ENCODE measurements around the gene SSX5.
"Not testable (repeated sequence)": the region's sequence is repeated elsewhere in the genome, so short reads cannot be mapped to it uniquely, and the experiment has no call there.

The SSX5 gene, protein sequence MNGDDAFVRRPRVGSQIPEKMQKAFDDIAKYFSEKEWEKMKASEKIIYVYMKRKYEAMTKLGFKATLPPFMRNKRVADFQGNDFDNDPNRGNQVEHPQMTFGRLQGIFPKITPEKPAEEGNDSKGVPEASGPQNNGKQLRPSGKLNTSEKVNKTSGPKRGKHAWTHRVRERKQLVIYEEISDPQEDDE

DNA sequence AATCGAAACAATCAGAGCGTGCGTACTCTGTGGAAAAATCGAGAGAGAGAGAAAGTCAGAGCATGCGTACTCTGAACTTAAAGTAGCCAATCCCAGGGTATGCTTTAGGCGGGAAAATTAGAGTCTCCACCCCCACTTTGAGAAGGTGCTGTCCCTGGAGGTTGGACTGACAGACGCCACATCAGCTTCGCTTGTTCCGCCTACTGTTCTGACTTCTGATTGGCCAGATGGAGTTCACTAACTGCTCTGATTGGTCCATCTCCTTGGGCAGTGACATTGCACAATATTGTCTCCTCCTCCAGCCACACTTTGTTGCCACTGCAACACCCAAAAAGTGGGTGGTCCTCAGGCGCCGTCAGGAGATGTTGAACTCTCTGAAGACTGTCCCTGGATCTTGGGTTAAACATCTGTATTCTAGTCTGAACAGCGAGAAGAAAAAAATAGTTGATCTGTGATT lies at the start of gene SSX5:
Gene SSX5, minus strand, starts transcription at position 51 of the 457 bp plus-strand sequence. CDS start 1,437 bp downstream, outside the sequence.
- no peak for DNase-seq (ENCODE audit: low spot score in 2 of 2)
- H3K36me3 Mint-ChIP-seq, result no peaks in the 10 kb centered on the region
- no peaks in the 10 kb centered on the region for H3K9me3 Mint-ChIP-seq
- H3K4me3 Mint-ChIP-seq, result no peak within 1 kb of the TSS
- no peaks in the 10 kb centered on the region for H3K4me1 Mint-ChIP-seq
- H3K27ac Mint-ChIP-seq, result no peak within 1 kb of the TSS
- no peak for ATAC-seq

DNA sequence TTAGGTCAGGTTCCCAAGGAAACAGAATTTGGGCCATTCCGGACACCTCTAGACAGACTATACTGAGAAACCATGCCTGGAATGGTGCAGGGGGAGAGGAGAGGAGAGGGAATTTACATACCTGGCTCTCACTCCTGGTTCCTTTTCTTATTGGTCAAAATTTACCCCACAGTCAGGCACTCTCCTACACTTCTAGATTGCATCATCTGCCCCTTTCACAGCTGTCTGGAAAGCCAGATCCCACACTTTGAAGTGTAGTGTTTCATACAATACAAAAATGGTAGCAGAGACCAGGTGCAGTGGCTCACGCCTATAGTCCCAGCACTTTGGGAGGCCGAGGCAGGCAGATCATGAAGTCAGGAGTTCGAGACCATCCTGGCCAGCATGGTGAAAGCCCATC lies 27.6 kb upstream of the SSX5 start:
- ATAC-seq; H3K9me3 Mint-ChIP-seq; DNase-seq (ENCODE audit: low spot score in 2 of 2); H3K36me3 Mint-ChIP-seq; H3K27ac Mint-ChIP-seq; H3K4me1 Mint-ChIP-seq; H3K4me3 Mint-ChIP-seq: not testable (repeated sequence)

DNA sequence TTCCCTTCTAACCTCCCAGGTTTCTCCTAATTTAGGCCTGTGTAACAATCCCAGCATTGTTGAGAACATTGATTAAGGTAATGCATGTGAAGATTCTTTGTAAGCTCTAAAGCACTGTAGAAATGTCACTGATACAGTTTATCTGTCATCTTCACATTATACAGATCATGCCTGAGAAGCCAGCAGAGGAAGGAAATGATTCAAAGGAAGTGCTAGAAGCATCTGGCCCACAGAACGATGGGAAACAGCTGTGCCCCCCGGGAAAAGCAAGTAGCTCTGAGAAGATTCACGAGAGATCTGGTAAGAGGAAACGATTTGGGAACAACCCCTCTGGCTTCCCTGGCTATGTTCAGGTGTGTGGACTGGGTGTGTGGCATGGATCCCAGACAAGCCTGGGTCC lies 17.7 kb upstream of the SSX5 start:
- not testable (repeated sequence) for H3K9me3 Mint-ChIP-seq, H3K27ac Mint-ChIP-seq, H3K36me3 Mint-ChIP-seq

DNA sequence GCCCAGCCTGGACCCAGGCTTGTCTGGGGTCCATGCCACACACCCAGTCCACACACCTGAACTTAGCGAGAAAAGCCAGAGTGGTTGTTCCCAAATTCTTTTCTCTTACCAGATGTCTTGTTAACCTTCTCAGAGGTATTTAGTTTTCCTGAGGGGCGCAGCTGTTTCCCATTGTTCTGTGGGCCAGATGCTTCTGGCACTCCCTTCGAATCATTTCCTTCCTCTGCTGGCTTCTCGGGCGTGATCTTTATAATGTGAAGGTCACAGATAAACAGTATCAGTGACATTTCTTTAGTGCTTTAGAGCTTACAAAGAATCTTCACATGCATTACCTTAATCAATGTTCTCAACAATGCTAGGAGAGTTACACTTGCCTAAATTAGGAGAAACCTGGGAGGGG lies 6.6 kb downstream of the SSX5 start:
- not testable (repeated sequence) for H3K4me1 Mint-ChIP-seq, ATAC-seq

More for the DNA sequence above, 17.7 kb upstream of the SSX5 start:
- not testable (repeated sequence) for H3K4me3 Mint-ChIP-seq; ATAC-seq; DNase-seq (ENCODE audit: low spot score in 2 of 2)
- peaks cover 11% of the 10 kb centered on the region for H3K4me1 Mint-ChIP-seq

DNA sequence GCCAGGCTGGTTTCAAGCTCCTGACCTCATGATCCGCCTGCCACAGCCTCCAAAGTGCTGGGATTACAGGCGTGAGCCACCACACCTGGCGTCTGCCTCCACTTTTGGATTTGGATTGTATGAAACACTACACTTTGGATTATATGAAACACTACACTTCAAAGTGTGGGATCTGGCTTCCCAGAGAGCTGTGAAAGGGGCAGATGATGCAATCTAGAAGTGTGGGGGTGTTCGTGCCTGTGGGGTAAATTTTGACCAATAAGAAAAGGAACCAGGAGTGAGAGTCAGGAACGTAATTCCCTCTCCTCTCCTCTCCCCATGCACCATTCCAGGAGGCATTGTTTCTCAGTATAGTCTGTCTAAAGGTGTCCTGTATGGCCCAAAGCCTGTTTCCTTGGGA lies 14.7 kb downstream of the SSX5 start:
- H3K4me1 Mint-ChIP-seq; DNase-seq (ENCODE audit: low spot score in 2 of 2); ATAC-seq; H3K36me3 Mint-ChIP-seq; H3K4me3 Mint-ChIP-seq; H3K9me3 Mint-ChIP-seq; H3K27ac Mint-ChIP-seq: not testable (repeated sequence)

More for the DNA sequence above, 6.6 kb downstream of the SSX5 start:
- H3K27ac Mint-ChIP-seq; H3K4me3 Mint-ChIP-seq; H3K36me3 Mint-ChIP-seq; DNase-seq (ENCODE audit: low spot score in 2 of 2); H3K9me3 Mint-ChIP-seq: not testable (repeated sequence)

DNA sequence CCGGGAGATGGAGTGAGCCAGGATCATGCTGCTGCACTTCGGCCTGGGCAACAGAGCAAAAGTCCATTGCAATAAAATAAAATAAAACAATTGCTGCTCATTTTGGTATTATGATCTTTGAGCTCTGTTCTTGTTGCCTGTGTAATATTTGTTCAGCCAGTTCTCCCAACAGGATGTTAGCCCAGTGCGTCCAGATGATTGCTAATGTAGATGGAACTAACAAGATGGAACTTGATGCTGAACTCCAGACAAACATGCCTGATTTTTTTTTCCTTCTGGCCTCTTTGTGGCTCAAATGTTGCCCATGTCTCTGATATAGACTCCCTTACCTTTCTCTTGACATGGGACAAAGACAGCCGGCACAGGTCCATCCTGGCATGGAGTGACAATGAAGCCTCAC lies 15.8 kb downstream of the SSX5 start:
- Mint-ChIP-seq H3K4me1 (no peaks in the 10 kb centered on the region), H3K9me3 (no peaks in the 10 kb centered on the region), H3K36me3 (no peaks in the 10 kb centered on the region), H3K27ac (no peak overlapping the region), H3K4me3 (no peak overlapping the region)
- ATAC-seq, result no peak
- no peak for DNase-seq (ENCODE audit: low spot score in 2 of 2)

DNA sequence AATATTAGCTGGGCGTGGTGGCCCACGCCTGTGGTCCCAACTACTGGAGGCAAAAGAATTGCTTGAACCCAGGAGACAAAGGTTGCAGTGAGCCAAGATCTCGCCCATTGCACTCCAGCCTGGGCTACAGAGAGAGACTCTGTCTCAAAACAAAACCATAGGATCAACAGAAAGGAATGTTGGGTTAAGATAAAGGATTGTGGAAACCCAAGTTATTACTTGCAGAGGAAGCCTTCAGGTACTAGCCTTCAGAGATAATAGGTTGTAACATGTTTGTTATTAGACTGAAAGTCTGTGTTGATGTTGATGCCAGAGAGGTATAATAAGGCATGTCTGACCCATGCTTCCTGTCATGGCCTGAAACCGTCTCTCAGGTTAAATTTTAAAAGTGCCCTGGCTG lies 16.9 kb downstream of the SSX5 start:
- H3K9me3 Mint-ChIP-seq, result no peaks in the 10 kb centered on the region
- H3K4me3 Mint-ChIP-seq, result no peak overlapping the region
- DNase-seq (ENCODE audit: low spot score in 2 of 2), result no peak
- no peak for ATAC-seq
- no peaks in the 10 kb centered on the region for H3K36me3 Mint-ChIP-seq
- H3K4me1 Mint-ChIP-seq, result no peaks in the 10 kb centered on the region
- no peak overlapping the region for H3K27ac Mint-ChIP-seq

DNA sequence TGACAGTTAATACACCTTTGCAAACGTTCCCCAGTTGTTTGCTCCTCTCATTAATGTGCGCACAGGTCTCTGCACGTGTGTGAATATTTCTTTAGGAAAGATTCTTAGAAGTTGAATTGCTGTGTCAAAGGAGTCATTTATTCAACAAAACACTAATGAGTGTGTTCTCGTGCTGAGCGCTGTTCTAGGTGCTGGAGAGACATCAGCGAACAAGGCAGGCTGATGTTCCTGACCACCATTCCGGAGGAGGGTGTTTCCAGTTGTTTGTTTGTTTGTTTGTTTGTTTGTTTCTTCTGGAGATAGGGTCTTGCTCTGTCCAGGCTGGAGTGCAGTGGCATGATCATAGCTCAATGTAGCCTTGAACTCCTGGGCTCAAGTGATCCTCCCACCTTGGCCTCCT lies 30.3 kb downstream of the SSX5 start:
- not testable (repeated sequence) for H3K9me3 Mint-ChIP-seq; H3K4me3 Mint-ChIP-seq; H3K27ac Mint-ChIP-seq; DNase-seq (ENCODE audit: low spot score in 2 of 2); H3K36me3 Mint-ChIP-seq; ATAC-seq; H3K4me1 Mint-ChIP-seq

DNA sequence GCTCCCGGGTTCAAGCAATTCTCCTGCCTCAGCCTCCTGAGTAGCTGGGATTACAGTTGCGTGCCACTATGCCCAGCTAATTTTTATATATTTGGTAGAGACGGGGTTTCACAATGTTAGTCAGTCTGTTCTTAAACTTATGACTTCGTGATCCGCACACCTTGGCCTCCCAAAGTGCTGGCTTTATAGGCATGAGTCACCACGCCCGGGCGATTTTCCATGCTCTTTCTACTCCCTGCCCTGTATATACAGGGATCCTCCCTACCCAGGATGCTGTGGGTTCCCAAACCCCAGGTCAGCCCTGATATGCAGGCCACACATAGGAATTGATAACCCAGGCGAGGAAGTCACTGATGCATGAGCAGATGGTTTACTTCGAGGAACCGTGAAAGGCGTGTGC lies 31.4 kb downstream of the SSX5 start:
- Mint-ChIP-seq H3K4me3 (no peak overlapping the region), H3K9me3 (no peaks in the 10 kb centered on the region), H3K27ac (no peak overlapping the region), H3K4me1 (no peaks in the 10 kb centered on the region), H3K36me3 (no peaks in the 10 kb centered on the region)
- DNase-seq (ENCODE audit: low spot score in 2 of 2) (no peak), ATAC-seq (no peak)

DNA sequence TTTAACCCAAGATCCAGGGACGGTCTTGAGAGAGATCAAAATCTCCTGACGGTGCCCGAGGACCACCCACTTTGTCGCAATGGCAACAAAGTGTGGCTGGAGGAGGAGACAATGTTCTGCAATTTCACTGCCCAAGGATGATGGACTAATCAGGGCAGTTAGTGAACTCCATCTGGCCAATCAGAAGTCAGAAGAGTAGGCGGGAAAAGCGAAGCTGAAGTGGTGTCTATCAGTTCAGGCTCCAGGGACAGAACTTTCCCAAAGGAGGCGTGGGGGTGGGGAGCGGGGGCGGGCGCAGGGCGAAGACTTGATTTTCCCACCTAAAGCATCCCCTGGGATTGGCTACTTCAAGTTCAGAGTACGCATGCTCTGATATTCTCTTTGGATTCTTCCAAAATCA lies 40.6 kb downstream of the SSX5 start:
- Mint-ChIP-seq H3K4me1 (no peaks in the 10 kb centered on the region), H3K36me3 (no peaks in the 10 kb centered on the region), H3K4me3 (no peak overlapping the region), H3K27ac (no peak overlapping the region), H3K9me3 (no peaks in the 10 kb centered on the region)
- no peak for DNase-seq (ENCODE audit: low spot score in 2 of 2)
- no peak for ATAC-seq

DNA sequence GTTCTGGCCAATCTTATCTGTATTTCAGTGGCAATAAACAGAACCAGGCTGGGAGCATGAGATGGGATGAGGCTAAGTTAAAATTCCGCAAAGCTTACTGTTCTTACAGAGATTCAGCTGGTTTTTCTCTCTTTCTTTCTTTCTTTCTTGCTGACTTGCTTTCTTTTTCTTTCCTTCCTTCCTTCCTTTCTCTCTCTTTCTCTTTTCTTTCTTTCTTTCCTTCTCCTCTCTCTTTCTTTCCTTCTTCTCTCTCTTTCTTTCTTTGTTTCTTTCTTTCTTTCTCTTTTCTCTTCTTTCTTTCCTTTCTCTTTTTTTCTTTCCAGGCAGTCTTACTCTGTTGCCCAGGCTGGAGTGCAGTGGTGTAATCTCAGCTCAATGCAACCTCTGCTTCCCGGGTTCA lies 41.8 kb downstream of the SSX5 start:
- H3K4me3 Mint-ChIP-seq, result no peak overlapping the region
- no peak overlapping the region for H3K27ac Mint-ChIP-seq
- ATAC-seq, result no peak
- DNase-seq (ENCODE audit: low spot score in 2 of 2), result no peak
- H3K36me3 Mint-ChIP-seq, result no peaks in the 10 kb centered on the region
- H3K9me3 Mint-ChIP-seq, result no peaks in the 10 kb centered on the region
- H3K4me1 Mint-ChIP-seq, result no peaks in the 10 kb centered on the region

DNA sequence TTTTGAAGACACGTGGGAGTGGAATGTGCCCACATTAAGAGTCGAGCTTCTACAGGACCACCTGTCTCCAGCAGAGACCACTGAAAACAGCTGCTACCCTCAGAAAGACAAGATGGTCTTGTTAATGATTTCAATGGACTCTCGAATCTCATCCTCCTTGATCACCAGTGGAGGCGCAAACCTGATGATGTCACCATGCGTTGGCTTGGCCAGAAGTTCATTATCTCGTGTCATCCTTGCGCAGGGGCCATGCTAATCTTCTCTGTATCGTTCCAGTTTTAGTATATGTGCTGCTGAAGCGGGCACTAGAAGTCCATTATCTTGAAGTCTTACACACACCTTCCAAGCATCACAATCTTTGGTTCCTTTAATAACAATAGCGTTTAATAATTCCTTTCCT lies 42.8 kb downstream of the SSX5 start:
- no peaks in the 10 kb centered on the region for H3K36me3 Mint-ChIP-seq
- no peaks in the 10 kb centered on the region for H3K4me1 Mint-ChIP-seq
- no peak overlapping the region for H3K4me3 Mint-ChIP-seq
- no peak for DNase-seq (ENCODE audit: low spot score in 2 of 2)
- no peaks in the 10 kb centered on the region for H3K9me3 Mint-ChIP-seq
- ATAC-seq, result no peak
- H3K27ac Mint-ChIP-seq, result no peak overlapping the region

DNA sequence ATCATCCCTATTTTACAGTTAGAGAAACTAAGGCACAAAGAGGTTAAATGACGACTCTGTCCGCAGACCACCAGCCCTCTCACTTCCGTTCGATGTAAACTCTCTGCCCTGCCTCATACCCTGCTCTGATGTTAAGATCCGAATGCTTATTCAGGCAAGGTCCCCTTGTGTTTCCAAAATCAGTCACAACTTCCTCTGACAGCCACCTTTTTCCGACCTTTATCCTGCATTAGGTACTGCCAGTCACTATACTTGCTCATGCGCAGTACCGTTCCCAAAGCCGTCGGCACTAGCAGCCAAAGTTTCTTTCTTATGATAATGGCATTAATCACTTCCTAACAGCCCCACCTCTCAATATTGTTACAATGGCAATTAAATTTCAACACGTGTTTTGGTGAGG lies 53.9 kb downstream of the SSX5 start:
- not testable (repeated sequence) for H3K4me3 Mint-ChIP-seq; H3K9me3 Mint-ChIP-seq; DNase-seq (ENCODE audit: low spot score in 2 of 2); H3K4me1 Mint-ChIP-seq; H3K27ac Mint-ChIP-seq; H3K36me3 Mint-ChIP-seq
- ATAC-seq, result peak; percentile 78

DNA sequence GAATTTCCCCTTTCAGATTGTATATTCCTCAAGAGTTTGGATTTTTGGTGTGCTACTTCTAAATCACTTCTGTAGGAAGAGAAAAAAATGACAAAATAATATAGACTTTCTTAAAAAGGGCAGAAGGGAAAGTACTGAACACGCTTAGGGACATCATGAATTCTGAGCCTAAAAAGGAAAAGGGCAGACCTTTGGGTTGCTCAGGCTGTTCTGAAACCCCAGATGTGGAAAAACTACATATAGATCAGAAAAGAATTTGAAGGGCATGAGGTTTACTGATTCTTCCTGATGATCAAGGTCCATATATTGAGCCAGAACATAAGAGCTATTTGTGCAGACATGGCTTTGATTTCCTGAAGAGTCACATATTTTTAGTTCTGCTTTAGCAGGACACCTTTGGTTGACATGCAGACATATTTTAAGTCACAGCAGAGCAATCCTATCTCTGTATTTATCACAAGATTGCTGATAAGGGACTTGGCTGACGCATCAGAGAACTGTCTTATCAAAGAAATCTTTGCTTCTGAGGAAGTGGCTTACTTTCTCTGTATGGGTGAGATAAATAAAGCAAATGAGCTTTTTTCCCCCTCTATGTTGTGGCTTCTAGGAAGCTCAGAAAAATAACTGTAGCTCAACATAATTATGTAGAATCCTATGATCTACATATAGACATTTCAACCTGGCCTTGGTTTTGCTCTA lies 54.6 kb downstream of the SSX5 start:
- H3K4me3 Mint-ChIP-seq; H3K9me3 Mint-ChIP-seq; H3K36me3 Mint-ChIP-seq; H3K27ac Mint-ChIP-seq; H3K4me1 Mint-ChIP-seq; DNase-seq (ENCODE audit: low spot score in 2 of 2): not testable (repeated sequence)
- ATAC-seq, result peak; percentile 44

DNA sequence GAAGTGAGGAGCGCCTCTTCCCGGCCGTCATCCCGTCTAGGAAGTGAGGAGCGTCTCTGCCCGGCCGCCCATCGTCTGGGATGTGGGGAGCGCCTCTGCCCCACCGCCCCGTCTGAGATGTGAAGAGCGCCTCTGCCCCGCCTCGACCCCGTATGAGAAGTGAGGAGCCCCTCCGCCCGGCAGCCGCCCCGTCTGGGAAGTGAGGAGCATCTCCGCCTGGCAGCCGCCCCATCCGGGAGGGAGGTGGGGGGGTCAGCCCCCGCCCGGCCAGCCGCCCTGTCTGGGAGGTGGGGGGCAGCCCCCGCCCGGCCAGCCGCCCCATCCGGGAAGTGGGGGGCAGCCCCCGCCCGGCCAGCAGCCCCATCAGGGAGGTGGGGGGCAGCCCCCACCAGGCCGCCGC lies 57.5 kb downstream of the SSX5 start:
- DNase-seq (ENCODE audit: low spot score in 2 of 2); H3K27ac Mint-ChIP-seq; H3K4me1 Mint-ChIP-seq; H3K9me3 Mint-ChIP-seq; ATAC-seq; H3K36me3 Mint-ChIP-seq; H3K4me3 Mint-ChIP-seq: not testable (repeated sequence)
